H9 (cell line): ENCODE measurements around the gene CAGE1. TPM values are rescaled to one million over a fixed set of nuclear protein-coding genes. Genes with fewer than 3 reads are reported as not detected.

Experiments
- DNase-seq: peaks from one replicate; pipeline ENCODE4 v3.0.0-alpha.2; 2017
- H2AFZ ChIP-seq: one replicate; pipeline ENCODE4 v1.6.1; 2013; ENCODE audit warnings: mild to moderate bottlenecking, low read length, control low read depth, moderate library complexity
- H2AK5ac ChIP-seq: 2 replicates; pipeline ENCODE4 v1.6.1; 2013; ENCODE audit warnings: low read length, control low read depth, mixed read lengths; ENCODE audit not compliant: insufficient read length
- H2BK120ac ChIP-seq: one replicate; pipeline ENCODE4 v1.6.1; 2013; ENCODE audit warnings: low read depth, mild to moderate bottlenecking, low read length, control low read depth, inconsistent platforms; ENCODE audit not compliant: poor library complexity, severe bottlenecking
- H2BK12ac ChIP-seq: 2 replicates; pipeline ENCODE4 v1.6.1; 2013; ENCODE audit warnings: low read length, control low read depth, mixed read lengths, low read depth; ENCODE audit not compliant: insufficient read length
- H2BK15ac ChIP-seq: 2 replicates; pipeline ENCODE4 v1.6.1; 2013; ENCODE audit warnings: low read depth, low read length, control low read depth
- H2BK20ac ChIP-seq: one replicate; pipeline ENCODE4 v1.6.1; 2013; ENCODE audit warnings: low read depth, mild to moderate bottlenecking, low read length, control low read depth, inconsistent platforms; ENCODE audit not compliant: poor library complexity, severe bottlenecking
- H2BK5ac ChIP-seq: 2 replicates; pipeline ENCODE4 v1.6.1; 2013; ENCODE audit warnings: low read length, control low read depth, mixed read lengths; ENCODE audit not compliant: insufficient read length
- H3K14ac ChIP-seq: 2 replicates; pipeline ENCODE4 v1.6.1; 2013; ENCODE audit warnings: low read length, control low read depth; ENCODE audit not compliant: insufficient read depth
- H3K18ac ChIP-seq: 2 replicates; pipeline ENCODE4 v1.6.1; 2013; ENCODE audit warnings: low read depth, mild to moderate bottlenecking, mixed read lengths, low read length, control low read depth; ENCODE audit not compliant: insufficient read length
- H3K23ac ChIP-seq: 2 replicates; pipeline ENCODE4 v1.6.1; 2013; ENCODE audit warnings: low read length, control low read depth, mixed read lengths, low read depth; ENCODE audit not compliant: insufficient read length
- H3K23me2 ChIP-seq: 2 replicates; pipeline ENCODE4 v1.6.1; 2013; ENCODE audit warnings: low read depth, mild to moderate bottlenecking, mixed read lengths, low read length, control low read depth; ENCODE audit not compliant: insufficient read length, poor library complexity, severe bottlenecking
- H3K27ac ChIP-seq: 2 replicates; pipeline ENCODE4 v1.5.1; 2013; ENCODE audit warnings: low read length, control low read depth, mixed read lengths, low read depth; ENCODE audit not compliant: insufficient read length
- H3K27me3 ChIP-seq: 2 replicates; pipeline ENCODE4 v1.6.1; 2013; ENCODE audit warnings: low read length, control low read depth, inconsistent platforms; ENCODE audit not compliant: insufficient read depth
- H3K4ac ChIP-seq: 2 replicates; pipeline ENCODE4 v1.6.1; 2013; ENCODE audit warnings: low read depth, mild to moderate bottlenecking, control low read depth, inconsistent platforms, low read length, moderate library complexity
- H3K4me1 ChIP-seq: 2 replicates; pipeline ENCODE4 v1.6.1; 2013; ENCODE audit warnings: low read length, control low read depth, inconsistent platforms; ENCODE audit not compliant: insufficient read depth
- H3K4me2 ChIP-seq: 2 replicates; pipeline ENCODE4 v1.6.1; 2013; ENCODE audit warnings: low read length, control low read depth, mixed read lengths; ENCODE audit not compliant: insufficient read length, insufficient read depth
- H3K56ac ChIP-seq: 2 replicates; pipeline ENCODE4 v1.6.1; 2013; ENCODE audit warnings: low read depth, mild to moderate bottlenecking, mixed read lengths, low read length, control low read depth; ENCODE audit not compliant: insufficient read length
- H3K79me1 ChIP-seq: 2 replicates; pipeline ENCODE4 v1.6.1; 2013; ENCODE audit warnings: low read depth, mild to moderate bottlenecking, moderate library complexity, low read length, control low read depth, inconsistent platforms; ENCODE audit not compliant: insufficient read depth, poor library complexity, severe bottlenecking
- H3K79me2 ChIP-seq: 2 replicates; pipeline ENCODE4 v1.6.1; 2013; ENCODE audit warnings: low read length, control low read depth, inconsistent platforms; ENCODE audit not compliant: insufficient read depth
- H3K9ac ChIP-seq: 2 replicates; pipeline ENCODE4 v1.6.1; 2013; ENCODE audit warnings: low read length, control low read depth, mixed read lengths; ENCODE audit not compliant: insufficient read length; ENCODE audit errors: extremely low read depth
- H3K9me3 ChIP-seq: one replicate; pipeline ENCODE4 v1.6.1; 2013; ENCODE audit warnings: low read depth, low read length, inconsistent platforms; ENCODE audit not compliant: control insufficient read depth
- H3T11ph ChIP-seq: one replicate; pipeline ENCODE4 v1.6.1; 2013; ENCODE audit warnings: mild to moderate bottlenecking, low read length, control low read depth, inconsistent platforms
- H4K20me1 ChIP-seq: one replicate; pipeline ENCODE4 v1.6.1; 2013; ENCODE audit not compliant: control insufficient read depth, insufficient read length, insufficient read depth
- H4K5ac ChIP-seq: 2 replicates; pipeline ENCODE4 v1.6.1; 2013; ENCODE audit warnings: low read depth, mild to moderate bottlenecking, mixed read lengths, low read length, control low read depth; ENCODE audit not compliant: insufficient read length
- H4K8ac ChIP-seq: replicated peaks from 2 replicates; pipeline ENCODE4 v1.6.1; 2013; ENCODE audit warnings: low read length, control low read depth, mixed read lengths, low read depth; ENCODE audit not compliant: insufficient read length
- H4K91ac ChIP-seq: 2 replicates; pipeline ENCODE4 v1.6.1; 2013; ENCODE audit warnings: low read depth, mild to moderate bottlenecking, moderate library complexity, mixed read lengths, low read length, control low read depth; ENCODE audit not compliant: insufficient read length
- H3K27ac Mint-ChIP-seq, 3 experiments: 2 replicates in 2 of 3; 3 replicates in 1 of 3; pipeline ENCODE4 v1.8.0; 2020 to 2021; ENCODE audit warnings: mixed read lengths in 3 of 3, mild to moderate bottlenecking in 1 of 3, moderate library complexity in 1 of 3
- H3K27me3 Mint-ChIP-seq: 2 replicates; pipeline ENCODE4 v1.8.0; 2021; ENCODE audit warnings: low read depth, mild to moderate bottlenecking, moderate library complexity, mixed read lengths
- H3K36me3 Mint-ChIP-seq, 3 experiments: 2 replicates in 2 of 3; 3 replicates in 1 of 3; pipeline ENCODE4 v1.8.0; 2020 to 2021; ENCODE audit warnings: low read depth in 3 of 3, mixed read lengths in 3 of 3; ENCODE audit not compliant: insufficient read depth in 1 of 3
- H3K4me1 Mint-ChIP-seq, 2 experiments: 2 replicates each; pipeline ENCODE4 v1.8.0; 2020; ENCODE audit warnings: mixed read lengths in 2 of 2
- H3K4me3 Mint-ChIP-seq, 2 experiments: 2 replicates in 1 of 2; 3 replicates in 1 of 2; pipeline ENCODE4 v1.8.0; 2020 to 2021; ENCODE audit warnings: mild to moderate bottlenecking in 2 of 2, mixed read lengths in 2 of 2, moderate library complexity in 1 of 2
- H3K9me3 Mint-ChIP-seq, 2 experiments: 2 replicates in 1 of 2; 3 replicates in 1 of 2; pipeline ENCODE4 v1.8.0; 2020; ENCODE audit warnings: mild to moderate bottlenecking in 2 of 2, mixed read lengths in 2 of 2, moderate library complexity in 1 of 2
- WGBS: extraction: QIAGEN DNeasy Blood & Tissue Kit; methylation state at CpG from one replicate; pipeline ENCODE4 v1.1.7; 2013; ENCODE audit warnings: missing lambda C conversion rate, low lambda C conversion rate, mixed read lengths; ENCODE audit not compliant: insufficient read length; ENCODE audit errors: extremely low coverage; 5-methylcytosine and 5-hydroxymethylcytosine counted together
- total RNA-seq: library from RNA; stranded (reverse); gene quantifications from 2 replicates; pipeline ENCODE4 v1.2.1, GENCODE V29; 2021
- TF ChIP-seq, protein P1 (sequence below): fragments of 200-600 bp; sonication (generic); conservative IDR thresholded peaks from 3 replicates; pipeline ENCODE4 v1.8.0; 2021; ENCODE audit warnings: antibody characterized with exemption, mild to moderate bottlenecking

CAGE1 gene
- total RNA-seq, 1 experiment from 2014 or later = 0.28 TPM

DNA sequence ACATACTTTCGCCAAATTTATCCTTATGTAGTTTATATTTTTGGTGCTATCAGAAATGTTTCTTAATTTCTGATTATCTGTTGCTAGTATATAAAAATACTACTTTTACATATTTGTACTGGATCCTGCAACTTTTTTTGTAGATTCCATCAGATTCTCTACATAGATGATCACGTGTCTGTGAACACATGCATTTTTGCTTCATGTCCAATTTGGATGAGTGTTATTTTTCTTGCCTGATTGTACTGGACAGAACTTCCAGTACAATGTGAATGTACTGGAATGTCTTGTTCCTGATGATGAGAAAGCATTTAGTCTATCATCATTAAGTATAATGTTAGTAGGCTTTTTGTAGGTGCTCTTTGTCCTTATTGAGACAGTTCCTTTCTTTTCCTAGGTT lies 51.5 kb downstream of the CAGE1 start:
- no peak overlapping the region for H3K27ac Mint-ChIP-seq
- H3K9me3 Mint-ChIP-seq = no peaks in the 10 kb centered on the region; a peak in 1 of 5 replicates
- no peak overlapping the region for H2BK12ac ChIP-seq

More for the DNA sequence above, 51.5 kb downstream of the CAGE1 start:
- Histone ChIP-seq H3K23ac (no peak overlapping the region), H3K79me1 (no peaks in the 10 kb centered on the region), H2BK15ac (no peak overlapping the region), H2BK120ac (no peak overlapping the region), H4K8ac (no peak overlapping the region), H2AK5ac (no peak overlapping the region), H3K4me2 (no peak overlapping the region), H4K91ac (no peak overlapping the region), H4K5ac (no peak overlapping the region), H3K27ac (no peak overlapping the region), H3K4me1 (no peaks in the 10 kb centered on the region), H3K79me2 (no peaks in the 10 kb centered on the region), H3K23me2 (no peaks in the 10 kb centered on the region), H3K4ac (no peak overlapping the region), H3K27me3 (no peaks in the 10 kb centered on the region), H2AFZ (no peak overlapping the region), H3K18ac (no peak overlapping the region), H3K9me3 (no peaks in the 10 kb centered on the region), H3K56ac (no peak overlapping the region), H3K9ac (no peak overlapping the region), H2BK5ac (no peak overlapping the region), H2BK20ac (no peak overlapping the region), H4K20me1 (no peaks in the 10 kb centered on the region), H3K14ac (no peak overlapping the region), H3T11ph (no peak overlapping the region)
- H3K4me3 Mint-ChIP-seq = no peak overlapping the region
- no CpG with 5 or more reads among the region's 2 CpGs for WGBS
- H3K27me3 Mint-ChIP-seq = no peaks in the 10 kb centered on the region; the same call in 1 of the 2 replicates
- TF ChIP-seq, protein P1, sequence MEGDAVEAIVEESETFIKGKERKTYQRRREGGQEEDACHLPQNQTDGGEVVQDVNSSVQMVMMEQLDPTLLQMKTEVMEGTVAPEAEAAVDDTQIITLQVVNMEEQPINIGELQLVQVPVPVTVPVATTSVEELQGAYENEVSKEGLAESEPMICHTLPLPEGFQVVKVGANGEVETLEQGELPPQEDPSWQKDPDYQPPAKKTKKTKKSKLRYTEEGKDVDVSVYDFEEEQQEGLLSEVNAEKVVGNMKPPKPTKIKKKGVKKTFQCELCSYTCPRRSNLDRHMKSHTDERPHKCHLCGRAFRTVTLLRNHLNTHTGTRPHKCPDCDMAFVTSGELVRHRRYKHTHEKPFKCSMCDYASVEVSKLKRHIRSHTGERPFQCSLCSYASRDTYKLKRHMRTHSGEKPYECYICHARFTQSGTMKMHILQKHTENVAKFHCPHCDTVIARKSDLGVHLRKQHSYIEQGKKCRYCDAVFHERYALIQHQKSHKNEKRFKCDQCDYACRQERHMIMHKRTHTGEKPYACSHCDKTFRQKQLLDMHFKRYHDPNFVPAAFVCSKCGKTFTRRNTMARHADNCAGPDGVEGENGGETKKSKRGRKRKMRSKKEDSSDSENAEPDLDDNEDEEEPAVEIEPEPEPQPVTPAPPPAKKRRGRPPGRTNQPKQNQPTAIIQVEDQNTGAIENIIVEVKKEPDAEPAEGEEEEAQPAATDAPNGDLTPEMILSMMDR = no peak
- peaks cover 4 to 7% of the 10 kb centered on the region in 2 experiments; a peak in 3 of 4 replicates for H3K4me1 Mint-ChIP-seq
- no peak for DNase-seq
- no peaks in the 10 kb centered on the region for H3K36me3 Mint-ChIP-seq
